Measurements from ENCODE around the gene OR52K1.

The OR52K1 gene

DNA sequence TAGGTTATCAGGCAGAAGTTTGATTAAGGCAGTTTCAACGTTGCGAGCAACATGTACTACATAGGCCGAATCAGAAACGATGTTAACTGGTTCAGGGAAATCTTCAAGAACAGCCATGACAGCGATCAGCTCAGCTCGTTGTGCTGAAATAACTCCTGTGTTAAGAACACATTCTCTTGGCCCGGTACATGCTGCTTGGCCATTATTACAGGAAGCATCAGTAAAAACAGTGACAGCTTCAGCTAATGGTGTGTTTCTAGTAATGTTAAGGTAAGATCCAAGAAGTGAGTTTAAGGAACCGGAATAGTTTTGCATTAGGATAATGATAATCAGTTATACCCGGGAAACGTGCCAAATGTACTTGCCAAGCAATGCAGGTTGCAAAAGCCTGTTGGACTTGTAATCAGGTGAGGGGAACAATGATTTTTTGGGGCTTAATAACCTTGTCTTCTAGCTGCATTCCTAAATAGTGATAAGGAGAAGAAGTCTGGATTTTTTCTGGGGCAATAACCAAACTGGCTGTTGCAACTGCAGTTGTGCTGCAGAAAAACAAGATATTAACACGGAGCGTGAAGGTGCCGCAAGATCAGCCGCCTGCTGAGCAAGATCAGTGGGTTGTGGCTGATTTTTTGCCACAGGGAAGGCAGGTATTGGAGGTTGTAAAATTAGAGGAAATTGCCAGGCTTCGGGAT lies 14.3 kb downstream of the OR52K1 start:
- DNase-seq (ENCODE audit: low read depth), result no peak
- TF ChIP-seq, protein P1, sequence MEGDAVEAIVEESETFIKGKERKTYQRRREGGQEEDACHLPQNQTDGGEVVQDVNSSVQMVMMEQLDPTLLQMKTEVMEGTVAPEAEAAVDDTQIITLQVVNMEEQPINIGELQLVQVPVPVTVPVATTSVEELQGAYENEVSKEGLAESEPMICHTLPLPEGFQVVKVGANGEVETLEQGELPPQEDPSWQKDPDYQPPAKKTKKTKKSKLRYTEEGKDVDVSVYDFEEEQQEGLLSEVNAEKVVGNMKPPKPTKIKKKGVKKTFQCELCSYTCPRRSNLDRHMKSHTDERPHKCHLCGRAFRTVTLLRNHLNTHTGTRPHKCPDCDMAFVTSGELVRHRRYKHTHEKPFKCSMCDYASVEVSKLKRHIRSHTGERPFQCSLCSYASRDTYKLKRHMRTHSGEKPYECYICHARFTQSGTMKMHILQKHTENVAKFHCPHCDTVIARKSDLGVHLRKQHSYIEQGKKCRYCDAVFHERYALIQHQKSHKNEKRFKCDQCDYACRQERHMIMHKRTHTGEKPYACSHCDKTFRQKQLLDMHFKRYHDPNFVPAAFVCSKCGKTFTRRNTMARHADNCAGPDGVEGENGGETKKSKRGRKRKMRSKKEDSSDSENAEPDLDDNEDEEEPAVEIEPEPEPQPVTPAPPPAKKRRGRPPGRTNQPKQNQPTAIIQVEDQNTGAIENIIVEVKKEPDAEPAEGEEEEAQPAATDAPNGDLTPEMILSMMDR (IDR thresholded peaks at IDR 0.05; ENCODE audit: control insufficient read depth, insufficient read depth, low read depth, low read length, missing control alignments), result no peak
- no peak overlapping the region for H3K4me3 ChIP-seq (ENCODE audit: control insufficient read depth, low read depth, low read length)

DNA sequence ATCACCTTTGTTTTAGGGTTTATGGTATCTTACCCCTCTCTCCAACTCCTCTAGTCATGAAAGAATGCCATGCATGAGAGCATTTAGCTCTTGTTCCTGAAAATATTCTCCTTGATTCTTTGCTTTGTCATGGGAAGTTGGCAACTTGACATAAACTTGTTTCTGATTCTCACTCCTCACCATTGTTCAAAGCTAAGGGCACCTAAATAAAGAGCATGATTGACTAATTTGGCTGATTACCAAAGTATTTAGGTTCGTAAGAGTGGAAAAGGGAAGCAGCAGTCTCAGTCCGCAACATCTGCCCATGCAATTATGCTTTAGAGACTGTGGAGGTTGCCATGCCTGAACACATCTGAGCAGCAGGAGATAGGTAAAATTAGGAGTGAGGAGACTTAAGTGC lies 26.4 kb downstream of the OR52K1 start:
- no peak overlapping the region for H3K4me3 ChIP-seq (ENCODE audit: control insufficient read depth, low read depth, low read length)
- TF ChIP-seq, protein P1 (IDR thresholded peaks at IDR 0.05; ENCODE audit: control insufficient read depth, insufficient read depth, low read depth, low read length, missing control alignments), result no peak
- no peak for DNase-seq (ENCODE audit: low read depth)

DNA sequence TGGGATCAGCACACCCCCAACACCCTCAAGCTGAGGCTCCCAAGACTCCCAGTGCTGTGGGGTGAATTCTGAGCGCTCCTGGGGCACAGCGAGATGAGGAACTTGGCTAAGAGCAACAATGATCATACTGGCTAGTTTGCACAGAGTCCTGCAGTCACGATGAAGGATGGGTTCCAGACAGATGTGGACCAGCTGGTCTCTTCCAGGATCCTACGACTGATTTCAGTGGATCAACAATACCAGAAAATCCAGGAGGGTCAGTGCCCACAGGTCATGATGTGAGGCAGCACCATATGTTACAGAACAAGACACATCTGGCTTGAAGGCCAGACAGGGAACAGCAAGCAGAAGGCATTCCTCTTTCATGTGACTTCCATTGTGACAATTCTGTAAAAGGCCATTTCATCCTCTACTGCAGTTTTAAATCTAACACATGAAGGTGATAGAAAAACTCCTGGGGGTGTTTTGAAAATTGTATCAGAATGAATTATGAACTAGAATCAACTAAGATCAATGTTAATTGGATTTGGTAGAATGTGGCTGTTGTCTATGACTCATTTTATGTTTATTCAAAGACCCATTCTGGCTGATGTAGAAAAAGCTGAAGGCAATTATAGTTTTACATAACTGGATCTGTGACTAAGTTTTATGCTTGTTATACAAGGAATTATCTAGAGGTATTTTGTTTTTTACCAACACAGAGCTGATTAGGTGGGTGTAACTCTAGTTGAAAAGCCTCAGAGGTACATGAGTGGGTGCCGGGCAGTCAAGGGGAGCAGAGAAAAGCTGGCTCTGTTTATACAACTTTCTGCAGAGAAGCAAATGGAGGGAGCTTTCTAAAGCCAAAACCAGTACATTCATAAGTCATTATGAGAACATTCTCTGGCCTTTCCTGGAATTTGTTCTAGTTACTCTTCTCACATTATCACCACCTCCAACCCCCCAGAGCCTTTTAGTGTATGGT lies 29.1 kb downstream of the OR52K1 start:
- TF ChIP-seq, protein P1 (IDR thresholded peaks at IDR 0.05; ENCODE audit: control insufficient read depth, insufficient read depth, low read depth, low read length, missing control alignments), result no peak
- DNase-seq (ENCODE audit: low read depth), result no peak
- no peak overlapping the region for H3K4me3 ChIP-seq (ENCODE audit: control insufficient read depth, low read depth, low read length)

DNA sequence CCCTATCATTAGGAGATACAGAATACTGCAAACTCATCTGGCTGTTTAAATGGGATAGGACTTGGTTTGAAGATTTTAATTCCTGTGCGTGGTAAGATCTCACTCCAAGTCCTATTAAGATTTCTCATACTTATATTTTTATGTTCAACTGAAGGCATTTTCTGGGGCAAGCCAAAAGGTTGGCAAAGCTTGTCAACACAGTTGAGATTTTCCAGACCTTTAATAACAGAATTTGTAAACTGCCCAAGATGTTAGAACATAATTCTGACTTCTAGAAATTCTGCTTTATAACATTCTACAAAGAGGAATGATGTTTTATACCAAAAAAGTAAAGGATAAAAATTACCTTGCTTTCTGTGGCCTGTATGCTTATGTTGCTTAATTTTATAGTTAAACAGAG lies 31.8 kb downstream of the OR52K1 start:
- H3K4me3 ChIP-seq (ENCODE audit: control insufficient read depth, low read depth, low read length), result no peak overlapping the region
- no peak for DNase-seq (ENCODE audit: low read depth)

DNA sequence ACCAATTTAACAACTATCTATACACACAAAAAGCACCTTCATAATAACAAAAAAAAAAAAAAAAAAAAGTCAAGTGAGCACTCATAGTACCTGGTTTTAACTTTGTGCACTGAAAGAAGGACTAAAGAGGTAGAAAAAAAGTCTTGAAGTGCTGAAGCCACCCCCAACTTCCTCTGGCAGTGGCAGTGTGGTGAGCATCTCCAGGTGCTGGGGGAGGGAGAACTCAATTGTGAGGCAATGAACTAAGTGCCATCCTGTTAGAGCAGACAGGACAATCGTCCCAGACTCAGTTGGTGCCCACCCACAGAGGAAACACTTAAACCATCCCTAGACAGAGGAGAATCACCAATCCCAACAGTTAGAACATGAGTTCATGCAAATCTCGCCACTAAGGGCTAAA lies 39.9 kb downstream of the OR52K1 start:
- TF ChIP-seq, protein P1 (IDR thresholded peaks at IDR 0.05; ENCODE audit: control insufficient read depth, insufficient read depth, low read depth, low read length, missing control alignments), result no peak
- H3K4me3 ChIP-seq (ENCODE audit: control insufficient read depth, low read depth, low read length), result no peak overlapping the region
- DNase-seq (ENCODE audit: low read depth), result no peak

More for the DNA sequence above, 31.8 kb downstream of the OR52K1 start:
- TF ChIP-seq, protein P1 (IDR thresholded peaks at IDR 0.05; ENCODE audit: control insufficient read depth, insufficient read depth, low read depth, low read length, missing control alignments), result no peak

DNA sequence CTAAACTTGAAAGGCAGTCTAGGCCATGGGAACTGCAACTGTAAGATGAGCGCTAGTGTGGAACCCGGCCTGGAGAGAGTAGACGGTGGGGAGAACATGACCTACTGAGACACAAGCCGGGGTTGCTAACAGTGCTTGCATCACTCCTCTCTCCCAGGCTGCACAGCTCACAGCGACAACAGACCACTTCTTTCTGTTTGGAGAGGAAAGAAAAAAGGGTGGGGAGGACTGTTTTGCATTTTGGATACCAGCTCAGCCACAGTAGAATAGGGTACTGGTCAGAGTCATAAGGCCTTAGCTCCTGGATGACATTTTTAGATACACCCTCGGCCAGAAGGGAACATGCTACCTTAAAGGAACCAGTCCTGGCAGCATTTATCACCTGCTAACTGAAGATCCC lies 40.3 kb downstream of the OR52K1 start:
- TF ChIP-seq, protein P1 (IDR thresholded peaks at IDR 0.05; ENCODE audit: control insufficient read depth, insufficient read depth, low read depth, low read length, missing control alignments), result no peak
- no peak for DNase-seq (ENCODE audit: low read depth)
- H3K4me3 ChIP-seq (ENCODE audit: control insufficient read depth, low read depth, low read length), result no peak overlapping the region
